Neuronal stem cell (in vitro differentiated cells): ENCODE measurements around the gene ITGAE.
"Not testable (repeated sequence)": the region's sequence is repeated elsewhere in the genome, so short reads cannot be mapped to it uniquely, and the experiment has no call there.

ENCODE experiments used
- DNase-seq: peaks from one replicate; pipeline ENCODE4 v3.0.0-alpha.2; 2013; ENCODE audit warnings: low spot score
- H2AFZ ChIP-seq: one replicate; pipeline ENCODE4 v1.6.1; 2013; ENCODE audit warnings: mild to moderate bottlenecking, low read length, inconsistent platforms
- H2AK5ac ChIP-seq: 2 replicates; pipeline ENCODE4 v1.6.1; 2013; ENCODE audit warnings: low read depth, mild to moderate bottlenecking, inconsistent platforms, low read length, moderate library complexity, mixed read lengths
- H2BK120ac ChIP-seq: 2 replicates; pipeline ENCODE4 v1.6.1; 2013; ENCODE audit warnings: low read depth, mild to moderate bottlenecking, inconsistent platforms, low read length, moderate library complexity, mixed read lengths
- H2BK12ac ChIP-seq: one replicate; pipeline ENCODE4 v1.6.1; 2013; ENCODE audit warnings: low read length, inconsistent platforms
- H2BK15ac ChIP-seq: 2 replicates; pipeline ENCODE4 v1.6.1; 2013; ENCODE audit warnings: mild to moderate bottlenecking, low read length, inconsistent platforms, mixed read lengths
- H2BK5ac ChIP-seq: one replicate; pipeline ENCODE4 v1.6.1; 2013; ENCODE audit warnings: inconsistent platforms, mild to moderate bottlenecking, low read length, moderate library complexity
- H3K14ac ChIP-seq: one replicate; pipeline ENCODE4 v1.6.1; 2013; ENCODE audit warnings: low read length, inconsistent platforms
- H3K18ac ChIP-seq: 2 replicates; pipeline ENCODE4 v1.6.1; 2013; ENCODE audit warnings: low read length, inconsistent platforms
- H3K23ac ChIP-seq: 2 replicates; pipeline ENCODE4 v1.6.1; 2013; ENCODE audit warnings: low read depth, mild to moderate bottlenecking, mixed read lengths, low read length, inconsistent platforms; ENCODE audit not compliant: poor library complexity
- H3K27ac ChIP-seq: replicated peaks from 3 replicates; pipeline ENCODE4 v1.5.1; 2013; ENCODE audit warnings: low read length, inconsistent platforms
- H3K27me3 ChIP-seq, 3 experiments: 2 replicates each; pipeline ENCODE4 v1.6.1; 2013; ENCODE audit warnings: low read length in 3 of 3, mild to moderate bottlenecking in 2 of 3, inconsistent platforms in 1 of 3, low read depth in 1 of 3, mixed read lengths in 1 of 3, moderate library complexity in 1 of 3; ENCODE audit not compliant: control insufficient read depth in 3 of 3, insufficient read depth in 3 of 3
- H3K36me3 ChIP-seq, 2 donors: replicated peaks in 1 of 2; 2 replicates each; pipeline ENCODE4 v1.6.1; 2013; ENCODE audit warnings: low read length in 2 of 2; ENCODE audit not compliant: control insufficient read depth in 2 of 2, insufficient read depth in 2 of 2
- H3K4ac ChIP-seq: 2 replicates; pipeline ENCODE4 v1.6.1; 2013; ENCODE audit warnings: inconsistent platforms, mild to moderate bottlenecking, low read length, moderate library complexity
- H3K4me1 ChIP-seq, 2 donors: 1 replicate in 1 of 2; 2 replicates in 1 of 2; pipeline ENCODE4 v1.6.1; 2013; ENCODE audit warnings: low read length in 2 of 2, low read depth in 1 of 2; ENCODE audit not compliant: control insufficient read depth in 2 of 2, insufficient read depth in 1 of 2
- H3K4me2 ChIP-seq: one replicate; pipeline ENCODE4 v1.6.1; 2013; ENCODE audit warnings: mild to moderate bottlenecking, low read length, inconsistent platforms; ENCODE audit not compliant: insufficient read depth, poor library complexity, severe bottlenecking
- H3K4me3 ChIP-seq, 2 donors: 2 replicates each; pipeline ENCODE4 v1.5.1; 2013; ENCODE audit warnings: low read length in 2 of 2, mild to moderate bottlenecking in 2 of 2, inconsistent platforms in 1 of 2, moderate library complexity in 1 of 2
- H3K79me1 ChIP-seq: one replicate; pipeline ENCODE4 v1.6.1; 2013; ENCODE audit warnings: low read depth, mild to moderate bottlenecking, inconsistent platforms, low read length, moderate library complexity
- H3K9ac ChIP-seq: one replicate; pipeline ENCODE4 v1.6.1; 2013; ENCODE audit warnings: mild to moderate bottlenecking, low read depth, low read length, inconsistent platforms; ENCODE audit not compliant: poor library complexity
- H3K9me3 ChIP-seq, 2 donors: replicated peaks in 1 of 2; 2 replicates each; pipeline versions ENCODE3 to v1.6.1; 2013; ENCODE audit warnings: low read length in 2 of 2, mild to moderate bottlenecking in 2 of 2, inconsistent platforms in 1 of 2, low read depth in 1 of 2, mixed read lengths in 1 of 2, moderate library complexity in 1 of 2; ENCODE audit not compliant: control insufficient read depth in 2 of 2, insufficient read depth in 1 of 2
- H4K8ac ChIP-seq: one replicate; pipeline ENCODE4 v1.6.1; 2013; ENCODE audit warnings: low read depth, mild to moderate bottlenecking, inconsistent platforms, low read length, moderate library complexity
- H4K91ac ChIP-seq: one replicate; pipeline ENCODE4 v1.6.1; 2013; ENCODE audit warnings: low read length, low read depth, mild to moderate bottlenecking, inconsistent platforms; ENCODE audit not compliant: poor library complexity
- WGBS, 2 donors: extraction: QIAGEN DNeasy Blood & Tissue Kit; methylation state at CpG; one replicate each; pipeline ENCODE4 v1.1.7; 2013; ENCODE audit warnings: missing lambda C conversion rate in 2 of 2, mixed read lengths in 1 of 2; ENCODE audit not compliant: insufficient read length in 2 of 2, insufficient replicate concordance in 1 of 2; ENCODE audit errors: extremely low coverage in 2 of 2; 5-methylcytosine and 5-hydroxymethylcytosine counted together

ITGAE gene

DNA sequence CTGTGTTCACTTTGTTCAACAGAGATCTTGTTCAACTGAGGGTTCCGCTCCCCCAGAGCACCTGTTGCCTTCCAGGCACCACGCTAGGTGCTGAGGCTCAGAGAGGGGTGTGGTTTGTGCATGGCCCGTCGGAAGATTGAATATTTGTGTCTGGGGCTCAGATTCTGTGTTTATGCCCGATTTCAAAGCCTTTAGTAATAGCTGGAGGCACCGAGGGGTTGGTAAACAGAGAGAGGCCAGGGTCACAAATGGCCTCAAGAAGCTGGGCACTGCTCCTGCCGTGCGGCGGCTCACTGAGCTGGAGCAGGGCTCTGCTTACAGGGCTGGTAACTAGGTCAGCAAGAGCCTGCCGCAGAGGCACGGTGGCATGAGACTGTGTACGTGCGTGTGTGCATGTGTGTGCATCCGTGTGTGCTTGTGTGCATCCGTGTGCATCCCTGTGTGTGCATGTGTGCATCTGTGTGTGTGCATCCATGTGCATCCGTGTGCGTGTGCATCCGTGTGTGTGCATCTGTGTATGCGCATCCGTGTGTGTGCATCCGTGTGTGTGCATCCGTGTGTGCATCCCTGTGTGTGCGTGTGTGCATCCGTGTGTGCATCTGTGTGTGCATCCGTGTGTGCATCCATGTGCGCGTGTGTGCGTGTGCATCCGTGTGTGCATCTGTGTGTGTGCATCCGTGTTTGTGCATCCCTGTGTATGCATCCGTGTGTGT lies 5.4 kb downstream of the ITGAE start:
- Histone ChIP-seq H3K4me1 (peaks cover 5 to 8% of the 10 kb centered on the region in 2 donors), H3K79me1 (no peaks in the 10 kb centered on the region), H3K23ac (peak overlapping the region; percentile 37), H2BK12ac (peak overlapping the region; percentile 22), H3K4me3 (peak overlapping the region in 1 of 2 donors; percentile 56), H3K27ac (no peak overlapping the region), H4K8ac (peak overlapping the region; percentile 65), H3K9ac (peak overlapping the region; percentile 75), H2AFZ (peak overlapping the region; percentile 93), H2AK5ac (no peak overlapping the region), H3K9me3 (peaks cover 0 to 3% of the 10 kb centered on the region in 2 donors), H2BK5ac (peak overlapping the region; percentile 87), H3K14ac (peak overlapping the region; percentile 94), H3K4me2 (no peak overlapping the region), H3K36me3 (peaks cover 0 to 4% of the 10 kb centered on the region in 2 donors), H3K18ac (peak overlapping the region; percentile 76), H3K27me3 (peaks cover 0 to 3% (median 0%) of the 10 kb centered on the region in 3 experiments), H2BK15ac (no peak overlapping the region), H4K91ac (peak overlapping the region; percentile 53), H3K4ac (peak overlapping the region; percentile 69), H2BK120ac (no peak overlapping the region)
- no CpG with 5 or more reads among the region's 31 CpGs for WGBS, 2 donors
- DNase-seq = no peak

DNA sequence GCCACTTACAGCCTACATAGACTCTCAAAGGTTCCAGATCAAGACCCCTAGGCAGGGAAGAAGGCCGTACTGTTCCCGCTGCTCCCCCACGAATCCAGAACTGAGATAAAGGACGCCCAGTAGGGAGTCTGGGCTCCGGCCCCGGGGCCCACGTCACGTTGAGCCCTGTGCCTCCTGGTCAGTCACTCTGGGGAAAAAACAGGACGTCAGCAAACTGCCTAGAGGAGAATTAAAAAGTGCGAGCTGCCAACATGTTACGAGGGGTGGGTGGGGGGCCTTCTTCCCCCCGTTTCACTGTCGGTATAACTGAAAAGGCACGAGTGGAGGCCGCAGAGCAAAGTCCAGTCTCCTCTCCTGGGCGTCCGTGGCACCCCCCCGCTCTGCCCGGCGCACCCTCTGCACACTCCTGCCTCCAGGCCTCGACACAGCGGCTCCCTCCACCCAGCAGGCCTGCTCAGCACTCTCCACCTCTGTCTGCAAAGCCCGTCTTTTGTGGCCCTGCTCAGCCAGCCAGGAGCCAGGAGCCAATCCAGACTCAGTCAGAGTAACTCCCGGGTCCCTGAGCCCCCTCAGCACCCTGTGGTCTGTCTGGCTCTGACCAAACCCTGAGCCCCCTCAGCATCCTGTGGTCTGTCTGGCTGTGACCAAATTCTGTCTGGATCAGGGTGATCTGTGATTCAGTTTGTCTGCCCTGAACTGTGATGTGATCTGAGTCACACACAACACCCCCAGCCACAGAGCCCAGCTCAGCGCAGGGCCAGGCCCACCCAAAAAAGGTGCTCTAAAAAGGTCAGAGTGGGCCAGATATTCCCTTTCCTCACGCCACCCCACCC lies 6.2 kb downstream of the ITGAE start:
- WGBS, 2 donors = no CpG with 5 or more reads among the region's 26 CpGs
- H2AFZ ChIP-seq = peak overlapping the region; percentile 93
- H2BK15ac ChIP-seq = no peak overlapping the region
- no peak overlapping the region for H4K91ac ChIP-seq
- no peak overlapping the region for H3K4ac ChIP-seq
- no peak overlapping the region for H3K4me2 ChIP-seq
- peaks cover 5 to 8% of the 10 kb centered on the region in 2 donors for H3K4me1 ChIP-seq
- H3K23ac ChIP-seq = peak overlapping the region; percentile 14
- peak overlapping the region; percentile 72 for H3K18ac ChIP-seq
- H3K36me3 ChIP-seq = peaks cover 0 to 4% of the 10 kb centered on the region in 2 donors
- no peaks in the 10 kb centered on the region for H3K79me1 ChIP-seq
- H3K9ac ChIP-seq = peak overlapping the region; percentile 16
- H3K27ac ChIP-seq = no peak overlapping the region
- H3K9me3 ChIP-seq = peaks cover 0 to 3% of the 10 kb centered on the region in 2 donors
- no peak for DNase-seq
- no peak overlapping the region for H3K4me3 ChIP-seq
- no peak overlapping the region for H4K8ac ChIP-seq
- peak overlapping the region; percentile 64 for H3K14ac ChIP-seq
- H2BK5ac ChIP-seq = peak overlapping the region; percentile 87
- peak overlapping the region; percentile 97 for H2BK12ac ChIP-seq
- H3K27me3 ChIP-seq = peaks cover 0 to 3% (median 0%) of the 10 kb centered on the region in 3 experiments
- no peak overlapping the region for H2BK120ac ChIP-seq
- no peak overlapping the region for H2AK5ac ChIP-seq

DNA sequence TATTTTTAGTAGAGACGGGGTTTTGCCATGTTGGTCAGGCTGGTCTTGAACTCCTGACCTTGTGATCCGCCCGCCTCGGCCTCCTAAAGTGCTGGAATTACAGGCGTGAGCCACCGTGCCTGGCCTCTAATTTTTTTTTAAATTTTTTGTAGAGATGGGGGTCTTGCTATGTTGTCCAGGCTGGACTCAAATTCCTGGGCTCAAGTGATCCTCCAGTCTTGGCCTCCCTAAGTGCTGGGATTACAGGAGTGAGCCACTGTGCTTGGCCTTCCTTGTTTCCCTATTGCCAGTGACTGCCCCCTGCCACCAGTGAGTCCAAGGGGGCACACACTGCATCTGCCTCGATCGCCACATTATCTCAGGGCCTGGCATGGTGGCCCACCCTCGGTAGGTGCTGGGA lies 6.8 kb downstream of the ITGAE start:
- WGBS, 2 donors = no CpG with 5 or more reads among the region's 9 CpGs

GRCh38 chr17:3793258-3793657 lies 7.7 kb downstream of the ITGAE start:
- not testable (repeated sequence) for H2AFZ ChIP-seq, H3K4me1 ChIP-seq, H2BK5ac ChIP-seq, DNase-seq, H2BK12ac ChIP-seq, H3K36me3 ChIP-seq, H3K23ac ChIP-seq, H2AK5ac ChIP-seq, H4K8ac ChIP-seq, H3K4me2 ChIP-seq, H3K4ac ChIP-seq, H3K14ac ChIP-seq, H3K4me3 ChIP-seq, H3K27me3 ChIP-seq, H2BK120ac ChIP-seq, H3K79me1 ChIP-seq, H3K18ac ChIP-seq, H4K91ac ChIP-seq, H3K9ac ChIP-seq, H3K27ac ChIP-seq, H3K9me3 ChIP-seq, H2BK15ac ChIP-seq
- WGBS, 2 donors = no CpG with 5 or more reads among the region's 7 CpGs

More for the DNA sequence above, 6.8 kb downstream of the ITGAE start:
- H3K4me2 ChIP-seq, H3K4me1 ChIP-seq, H3K4me3 ChIP-seq, H3K79me1 ChIP-seq, H3K9ac ChIP-seq, H4K91ac ChIP-seq, DNase-seq, H3K9me3 ChIP-seq, H2BK15ac ChIP-seq, H4K8ac ChIP-seq, H3K23ac ChIP-seq, H2BK5ac ChIP-seq, H2AK5ac ChIP-seq, H3K4ac ChIP-seq, H2BK12ac ChIP-seq, H3K14ac ChIP-seq, H3K27ac ChIP-seq, H3K36me3 ChIP-seq, H3K27me3 ChIP-seq, H3K18ac ChIP-seq, H2BK120ac ChIP-seq: not testable (repeated sequence)
- H2AFZ ChIP-seq = peak overlapping the region; percentile 93
